Duodenal mucosa (tissue), 2 donors: Measurements from ENCODE around the gene KLHDC3.

Source experiments
- H3K27ac ChIP-seq: one replicate; pipeline ENCODE4 v1.7.0; 2013; ENCODE audit warnings: low read depth, low read length
- H3K27me3 ChIP-seq, 2 donors: one replicate each; pipeline ENCODE4 v1.7.0; 2013; ENCODE audit warnings: low read length in 2 of 2, control low read depth in 1 of 2; ENCODE audit not compliant: insufficient read depth in 2 of 2, control insufficient read depth in 1 of 2
- H3K36me3 ChIP-seq, 2 donors: one replicate each; pipeline ENCODE4 v1.7.0; 2013; ENCODE audit warnings: low read length in 2 of 2, control low read depth in 1 of 2; ENCODE audit not compliant: insufficient read depth in 2 of 2, control insufficient read depth in 1 of 2
- H3K4me1 ChIP-seq, 2 donors: one replicate each; pipeline ENCODE4 v1.7.0; 2013; ENCODE audit warnings: low read length in 2 of 2, control low read depth in 1 of 2; ENCODE audit not compliant: insufficient read depth in 2 of 2, control insufficient read depth in 1 of 2
- H3K4me3 ChIP-seq, 2 donors: one replicate each; pipeline ENCODE4 v1.7.0; 2013; ENCODE audit warnings: low read length in 2 of 2, low read depth in 1 of 2
- H3K9ac ChIP-seq, 2 donors: one replicate each; pipeline ENCODE4 v1.7.0; 2013; ENCODE audit warnings: low read length in 2 of 2, low read depth in 1 of 2
- H3K9me3 ChIP-seq, 2 donors: one replicate each; pipeline ENCODE4 v1.7.0; 2013; ENCODE audit warnings: low read length in 2 of 2, control low read depth in 1 of 2; ENCODE audit not compliant: control insufficient read depth in 1 of 2

KLHDC3 gene

GRCh38 chr6:43062818-43063217 lies 48.8 kb downstream of the KLHDC3 start:
- Histone ChIP-seq H3K27ac (no peak overlapping the region), H3K36me3 (peaks cover 26 to 40% of the 10 kb centered on the region in 2 donors)

GRCh38 chr6:43070028-43070632 lies 56.1 kb downstream of the KLHDC3 start:
- H3K4me1 ChIP-seq: no peaks in the 10 kb centered on the region
- H3K27me3 ChIP-seq: no peaks in the 10 kb centered on the region
- no peaks in the 10 kb centered on the region for H3K9me3 ChIP-seq
- H3K4me3 ChIP-seq: no peak overlapping the region
- no peak overlapping the region for H3K27ac ChIP-seq
- H3K9ac ChIP-seq: no peak overlapping the region
- H3K36me3 ChIP-seq: peaks cover 35 to 50% of the 10 kb centered on the region in 2 donors

More at GRCh38 chr6:43062818-43063217, 48.8 kb downstream of the KLHDC3 start:
- no peak overlapping the region for H3K4me3 ChIP-seq
- no peak overlapping the region for H3K9ac ChIP-seq
- H3K27me3 ChIP-seq: no peaks in the 10 kb centered on the region
- H3K4me1 ChIP-seq: peaks cover 13 to 26% of the 10 kb centered on the region in 2 donors
- H3K9me3 ChIP-seq: no peaks in the 10 kb centered on the region
